IMR-90 (cell line): Measurements from ENCODE around the gene COQ4. TPM values are rescaled to one million over a fixed set of nuclear protein-coding genes. Genes with fewer than 3 reads are reported as not detected.
A peak's percentile ranks its signal among the peaks of the same experiment; 100 is the strongest.

Source experiments
- ATAC-seq: fragments of 200-7000 bp; cut with Tn5 transposase; 2 replicates; pipeline ENCODE4 v1.9.1; 2020; ENCODE audit warnings: low read depth, mild to moderate bottlenecking, moderate library complexity
- BruUV-seq: library from RNA; stranded (reverse); fragments of 400-500 nt; replicated peaks from 2 replicates; lab custom pipeline; 2021; lab: Mats Ljungman, UMichigan
- CTCF ChIA-PET: fragments of 300-600 bp; formaldehyde crosslinking; extraction: SDS; loops from one replicate; lab custom pipeline; 2021; ENCODE audit warnings: antibody characterized with exemption; lab: Yijun Ruan, JAX
- POLR2A ChIA-PET: fragments of 300-600 bp; sonication (Branson Sonifier 250); formaldehyde crosslinking; loops from one replicate; lab custom pipeline; 2022; ENCODE audit warnings: antibody characterized with exemption; ENCODE audit not compliant: unreplicated experiment; lab: Charles Lee
- DNase-seq: peaks from one replicate; pipeline ENCODE4 v3.0.0; 2013
- H2AFZ ChIP-seq: replicated peaks from 2 replicates; pipeline ENCODE3; 2013; ENCODE audit warnings: low read length, mild to moderate bottlenecking; ENCODE audit not compliant: poor library complexity
- H2AK5ac ChIP-seq: 2 replicates; pipeline ENCODE4 v1.6.1; 2013; ENCODE audit warnings: low read depth, low read length, inconsistent platforms
- H2AK9ac ChIP-seq: replicated peaks from 2 replicates; pipeline ENCODE3; 2013; ENCODE audit warnings: mild to moderate bottlenecking, low read depth, low read length, moderate library complexity; ENCODE audit not compliant: poor library complexity
- H2BK120ac ChIP-seq: 2 replicates; pipeline ENCODE4 v1.6.1; 2013; ENCODE audit warnings: low read depth, low read length, inconsistent platforms
- H2BK15ac ChIP-seq: 3 replicates; pipeline ENCODE4 v1.6.1; 2013; ENCODE audit warnings: low read depth, low read length, inconsistent platforms
- H2BK20ac ChIP-seq: 2 replicates; pipeline ENCODE4 v1.6.1; 2013; ENCODE audit warnings: low read depth, mild to moderate bottlenecking, inconsistent platforms, low read length, moderate library complexity
- H2BK5ac ChIP-seq: 2 replicates; pipeline ENCODE4 v1.6.1; 2013; ENCODE audit warnings: mild to moderate bottlenecking, low read depth, low read length, inconsistent platforms; ENCODE audit not compliant: poor library complexity, severe bottlenecking
- H3K14ac ChIP-seq: replicated peaks from 2 replicates; pipeline ENCODE4 v1.6.1; 2013; ENCODE audit warnings: low read depth, low read length, inconsistent platforms
- H3K18ac ChIP-seq: 2 replicates; pipeline ENCODE4 v1.6.1; 2013; ENCODE audit warnings: low read depth, low read length, control low read depth
- H3K23ac ChIP-seq: 2 replicates; pipeline ENCODE4 v1.6.1; 2013; ENCODE audit warnings: low read depth, low read length, inconsistent platforms
- H3K27ac ChIP-seq: 2 replicates; pipeline ENCODE4 v1.5.1; 2013; ENCODE audit warnings: mild to moderate bottlenecking, control low read depth, low read length; ENCODE audit not compliant: insufficient read depth
- H3K27me3 ChIP-seq: 2 replicates; pipeline ENCODE4 v1.6.1; 2013; ENCODE audit warnings: low read length; ENCODE audit not compliant: control insufficient read depth, insufficient read depth
- H3K36me3 ChIP-seq: 2 replicates; pipeline ENCODE4 v1.6.1; 2013; ENCODE audit warnings: low read length, mixed read lengths; ENCODE audit not compliant: control insufficient read depth, insufficient read depth
- H3K4ac ChIP-seq: 2 replicates; pipeline ENCODE4 v1.6.1; 2013; ENCODE audit warnings: low read depth, low read length, inconsistent platforms
- H3K4me1 ChIP-seq: 2 replicates; pipeline ENCODE4 v1.6.1; 2013; ENCODE audit warnings: low read length, mixed read lengths; ENCODE audit not compliant: control insufficient read depth, insufficient read depth
- H3K4me2 ChIP-seq: 2 replicates; pipeline ENCODE4 v1.6.1; 2013; ENCODE audit warnings: low read depth, mild to moderate bottlenecking, control low read depth, low read length, moderate library complexity
- H3K4me3 ChIP-seq: 2 replicates; pipeline ENCODE4 v1.5.1; 2013; ENCODE audit warnings: low read depth, mild to moderate bottlenecking, control low read depth, low read length, moderate library complexity; ENCODE audit not compliant: insufficient read depth
- H3K56ac ChIP-seq: 2 replicates; pipeline ENCODE4 v1.6.1; 2013; ENCODE audit warnings: low read length, inconsistent platforms; ENCODE audit not compliant: insufficient read depth; ENCODE audit errors: extremely low read depth
- H3K79me1 ChIP-seq, 2 experiments: 2 replicates each; pipeline ENCODE4 v1.6.1; 2013; ENCODE audit warnings: low read length in 2 of 2, inconsistent platforms in 1 of 2, low read depth in 1 of 2
- H3K9ac ChIP-seq: 2 replicates; pipeline ENCODE4 v1.6.1; 2013; ENCODE audit warnings: low read depth, low read length, control low read depth
- H3K9me1 ChIP-seq: 2 replicates; pipeline ENCODE4 v1.6.1; 2013; ENCODE audit warnings: low read length, inconsistent platforms; ENCODE audit not compliant: insufficient read depth
- H3K9me3 ChIP-seq: 2 replicates; pipeline ENCODE4 v1.6.1; 2013; ENCODE audit warnings: low read length; ENCODE audit not compliant: control insufficient read depth, insufficient read depth
- H4K20me1 ChIP-seq: 2 replicates; pipeline ENCODE4 v1.6.1; 2013; ENCODE audit warnings: low read length, inconsistent platforms; ENCODE audit not compliant: insufficient read depth
- H4K5ac ChIP-seq: 2 replicates; pipeline ENCODE4 v1.6.1; 2013; ENCODE audit warnings: mild to moderate bottlenecking, low read depth, low read length, control low read depth
- H4K8ac ChIP-seq, 2 experiments: 2 replicates each; pipeline ENCODE4 v1.6.1; 2013; ENCODE audit warnings: low read depth in 2 of 2, low read length in 2 of 2, control low read depth in 1 of 2, inconsistent platforms in 1 of 2
- H4K91ac ChIP-seq: 2 replicates; pipeline ENCODE4 v1.6.1; 2013; ENCODE audit warnings: low read depth, low read length, inconsistent platforms; ENCODE audit not compliant: insufficient read depth
- BHLHE40 ChIP-seq: fragments of 150-350 bp; IDR thresholded peaks from 2 replicates; pipeline ENCODE4 v1.6.1; 2016; ENCODE audit warnings: mild to moderate bottlenecking, low read depth, low read length
- ELK1 ChIP-seq: fragments of 150-350 bp; IDR thresholded peaks from 2 replicates; pipeline ENCODE4 v1.6.1; 2016; ENCODE audit warnings: low read depth, mild to moderate bottlenecking, low read length, moderate library complexity, borderline replicate concordance
- FOS ChIP-seq: fragments of 150-350 bp; IDR thresholded peaks from 2 replicates; pipeline ENCODE4 v1.6.1; 2016; ENCODE audit warnings: low read depth, low read length
- MAFK ChIP-seq: IDR thresholded peaks from 2 replicates; pipeline ENCODE4 v1.6.1; 2012; ENCODE audit warnings: low read depth, low read length, improper control_type of control experiment
- MAZ ChIP-seq: IDR thresholded peaks from 2 replicates; pipeline ENCODE4 v1.6.1; 2012; ENCODE audit warnings: low read depth, mild to moderate bottlenecking, low read length, improper control_type of control experiment, moderate library complexity, borderline replicate concordance
- WGBS, 2 experiments: methylation state at CpG; one replicate each; pipeline versions ENCODE4 v1.1.5 to v1.1.7; 2013; ENCODE audit warnings: missing lambda C conversion rate in 2 of 2; ENCODE audit not compliant: insufficient read length in 1 of 2; ENCODE audit errors: extremely low coverage in 2 of 2; 5-methylcytosine and 5-hydroxymethylcytosine counted together
- dilution Hi-C: fragments of 300-500 bp; cut with HindIII; formaldehyde crosslinking; loops from one replicate; pipeline ENCODE4 v1.14.3; 2018; ENCODE audit warnings: low sequenced_read_pairs; ENCODE audit not compliant: unreplicated experiment
- in situ Hi-C: fragments of 300-500 bp; cut with MboI; formaldehyde crosslinking; loops from 3 replicates; pipeline ENCODE4 v1.14.3; 2019; ENCODE audit warnings: low sequenced_read_pairs, inconsistent platforms, mixed read lengths
- intact Hi-C: fragments of 100-400 bp; cut with micrococcal nuclease; formaldehyde crosslinking; loops from 2 replicates; pipeline ENCODE4 v1.10.0; 2022
- polyA plus RNA-seq, 3 experiments: library from polyadenylated mRNA; depleted of rRNA; stranded (reverse); fragments of >200 nt; gene quantifications; 2 replicates each; pipeline ENCODE4 v1.2.3, GENCODE V29; 2012; ENCODE audit warnings: low replicate concordance in 1 of 3
- total RNA-seq: library from RNA; depleted of rRNA; stranded (reverse); fragments of >200 nt; gene quantifications from 2 replicates; pipeline ENCODE4 v1.2.3, GENCODE V29; 2012

The COQ4 gene
- total and polyA plus RNA-seq, 2 of the 4 experiments (the other 2 are of a cell fraction), result 20.1 to 41.4 TPM

GRCh38 chr9:128360826-128361225 lies 38.2 kb downstream of the COQ4 start:
- Histone ChIP-seq H3K27ac (no peak overlapping the region), H4K5ac (no peak overlapping the region), H2BK15ac (no peak overlapping the region), H3K4me1 (peaks cover 10% of the 10 kb centered on the region; the same call in 1 of the 2 replicates), H3K79me1 (no peaks in the 10 kb centered on the region; a peak in 1 of 4 replicates), H2AK9ac (peak overlapping the region; percentile 73), H3K36me3 (peaks cover 7% of the 10 kb centered on the region), H4K8ac (no peak overlapping the region), H2BK120ac (no peak overlapping the region), H3K9me1 (peaks cover 8% of the 10 kb centered on the region), H4K91ac (no peak overlapping the region), H2AK5ac (peak overlapping the region; percentile 24; the same call in 1 of the 2 replicates), H2BK20ac (no peak overlapping the region), H3K4me3 (no peak overlapping the region), H3K18ac (no peak overlapping the region), H2AFZ (peak overlapping the region; percentile 96), H4K20me1 (no peaks in the 10 kb centered on the region), H3K9ac (no peak overlapping the region), H3K9me3 (no peaks in the 10 kb centered on the region), H3K56ac (no peak overlapping the region), H3K14ac (no peak overlapping the region), H2BK5ac (no peak overlapping the region), H3K23ac (no peak overlapping the region), H3K27me3 (no peaks in the 10 kb centered on the region), H3K4me2 (no peak overlapping the region), H3K4ac (no peak overlapping the region; the same call in 1 of the 2 replicates)
- WGBS, 2 experiments, result no CpG with 5 or more reads among the region's 2 CpGs
- ChIA-PET CTCF (interaction anchor here (0.5 to 1.2 kb wide), 2 partner anchors 20 to 22 kb away, joined by 3 read pairs; no protein-coding TSS in a partner anchor), POLR2A (no interaction called here)
- ATAC-seq (no peak), DNase-seq (no peak)
- intact Hi-C loops (no loop called here), dilution Hi-C loops (no loop called here), in situ Hi-C loops (no loop called here)
- no peak for TF ChIP-seq ELK1
- no peak for TF ChIP-seq MAFK
- no peak for TF ChIP-seq FOS
- TF ChIP-seq BHLHE40, result no peak
- TF ChIP-seq MAZ, result no peak
- BruUV-seq, result no TSS peak
